Fibroblast of lung (primary cell): ENCODE data around the gene ZNF366. TPM values are rescaled to one million over a fixed set of nuclear protein-coding genes. Genes with fewer than 3 reads are reported as not detected.

Experiments used
- DNase-seq, 2 donors: peaks; one replicate each; pipeline versions ENCODE4 v3.0.0 to v3.0.0-alpha.2; 2010; ENCODE audit warnings: low read depth in 2 of 2
- H2AFZ ChIP-seq: 2 replicates; pipeline ENCODE4 v1.5.1; 2012; ENCODE audit warnings: low read length, control low read depth, inconsistent platforms
- H3K27ac ChIP-seq: 2 replicates; pipeline ENCODE4 v1.5.1; 2011; ENCODE audit warnings: low read length, control low read depth; ENCODE audit not compliant: insufficient read depth
- H3K27me3 ChIP-seq: 2 replicates; pipeline ENCODE4 v1.5.1; 2011; ENCODE audit warnings: mild to moderate bottlenecking, low read length; ENCODE audit not compliant: control insufficient read depth, insufficient read depth
- H3K36me3 ChIP-seq: 2 replicates; pipeline ENCODE4 v1.5.1; 2011; ENCODE audit warnings: low read length; ENCODE audit not compliant: control insufficient read depth, insufficient read depth
- H3K4me1 ChIP-seq: 2 replicates; pipeline ENCODE4 v1.5.1; 2011; ENCODE audit warnings: low read length; ENCODE audit not compliant: control insufficient read depth, insufficient read depth; ENCODE audit errors: extremely low read depth
- H3K4me2 ChIP-seq: 2 replicates; pipeline ENCODE4 v1.5.1; 2011; ENCODE audit warnings: low read length, control low read depth; ENCODE audit not compliant: insufficient read depth; ENCODE audit errors: extremely low read depth
- H3K4me3 ChIP-seq, 4 experiments: fragments of 200-600 bp in 1 of 4; sonication (generic) in 1 of 4; replicated peaks in 1 of 4; 2 replicates each; pipeline ENCODE4 v1.5.1; 2011 to 2016; ENCODE audit warnings: low read length in 4 of 4, low read depth in 3 of 4, mild to moderate bottlenecking in 3 of 4, control low read depth in 2 of 4, inconsistent platforms in 1 of 4, mixed read lengths in 1 of 4; ENCODE audit not compliant: insufficient read depth in 1 of 4; ENCODE audit errors: control extremely low read depth in 1 of 4
- H3K79me2 ChIP-seq: 2 replicates; pipeline ENCODE4 v1.5.1; 2012; ENCODE audit warnings: mild to moderate bottlenecking, low read length, inconsistent platforms; ENCODE audit not compliant: control insufficient read depth, insufficient read depth
- H3K9ac ChIP-seq: 2 replicates; pipeline ENCODE4 v1.5.1; 2011; ENCODE audit warnings: mild to moderate bottlenecking, low read length, control low read depth; ENCODE audit not compliant: insufficient read depth
- H3K9me3 ChIP-seq: 2 replicates; pipeline ENCODE4 v1.5.1; 2012; ENCODE audit warnings: low read depth, low read length; ENCODE audit not compliant: control insufficient read depth, insufficient read depth
- H4K20me1 ChIP-seq: 2 replicates; pipeline ENCODE4 v1.5.1; 2011; ENCODE audit warnings: low read length; ENCODE audit not compliant: control insufficient read depth, insufficient read depth; ENCODE audit errors: extremely low read depth
- EZH2 ChIP-seq: IDR thresholded peaks from 2 replicates; pipeline ENCODE4 v1.5.1; 2012; ENCODE audit warnings: low read length, control low read depth, mild to moderate bottlenecking; ENCODE audit errors: missing control alignments
- polyA plus RNA-seq, 2 donors: library from polyadenylated mRNA; depleted of rRNA in 1 of 2; stranded (reverse) in 1 of 2; unstranded in 1 of 2; fragments of >200 nt; gene quantifications; 2 replicates each; pipeline ENCODE4 v1.2.1, GENCODE V29; 2011 to 2012; ENCODE audit warnings: missing spikeins in 1 of 2
- total RNA-seq: library from RNA; depleted of rRNA; stranded (reverse); fragments of >200 nt; gene quantifications from 2 replicates; pipeline ENCODE4 v1.2.1, GENCODE V29; 2014
- TF ChIP-seq, protein P1 (sequence below), 2 donors: IDR thresholded peaks in 1 of 2; conservative IDR thresholded peaks in 1 of 2; 1 replicate in 1 of 2; 2 replicates in 1 of 2; pipeline ENCODE4 v1.5.1; 2011 to 2012; ENCODE audit warnings: low read length in 2 of 2, control low read depth in 1 of 2, inconsistent platforms in 1 of 2, low read depth in 1 of 2, mild to moderate bottlenecking in 1 of 2

Gene ZNF366
- total and polyA plus RNA-seq, 2 donors (not counting 1 experiment from before 2014, with no cell fraction given), result not detected

DNA sequence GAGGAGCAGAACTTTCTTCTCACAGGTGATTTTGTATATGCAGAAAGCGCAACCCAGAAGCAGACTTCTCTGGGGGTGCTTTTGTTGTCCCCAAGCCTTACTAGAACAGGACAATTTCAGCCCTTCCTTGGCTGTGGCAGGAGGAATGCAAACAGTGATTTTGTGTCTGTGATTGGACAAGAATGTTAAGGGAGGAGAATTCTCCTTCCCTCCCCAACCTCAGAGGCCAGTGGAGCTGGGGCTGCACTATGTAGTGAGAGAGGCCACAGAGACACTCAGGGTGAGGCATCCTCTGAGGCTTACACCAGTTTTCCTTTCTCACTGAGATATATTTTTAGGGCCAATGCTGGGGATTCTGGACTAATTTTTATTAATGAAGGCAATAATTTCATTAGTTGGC, 58.8 kb downstream of the ZNF366 start:
- Histone ChIP-seq H3K4me2 (no peak overlapping the region), H3K79me2 (no peaks in the 10 kb centered on the region)
- DNase-seq, result no peak

DNA sequence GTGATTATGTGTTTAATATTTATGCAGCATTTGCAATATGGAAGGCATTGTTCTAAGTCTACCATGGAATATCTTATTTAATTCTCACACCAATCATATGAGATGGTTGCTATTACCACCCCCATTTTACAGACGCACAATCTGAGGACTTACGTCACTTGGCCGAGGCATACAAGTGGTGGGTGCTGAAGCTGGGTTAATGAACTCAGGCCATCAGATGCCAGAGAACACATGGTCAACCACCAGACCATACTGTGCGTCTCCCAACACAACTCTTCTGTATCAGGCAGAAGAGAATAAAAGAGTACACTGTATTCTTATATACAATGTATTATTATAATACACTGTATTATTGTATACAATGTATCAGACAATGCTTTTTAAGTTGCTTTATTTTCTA, 59.5 kb downstream of the ZNF366 start:
- no peaks in the 10 kb centered on the region for H3K36me3 ChIP-seq
- no peaks in the 10 kb centered on the region for H4K20me1 ChIP-seq
- no peak overlapping the region for H3K4me3 ChIP-seq
- H3K27ac ChIP-seq, result no peak overlapping the region
- H3K4me2 ChIP-seq, result no peak overlapping the region
- H3K9ac ChIP-seq, result no peak overlapping the region
- H3K4me1 ChIP-seq, result peaks cover 11% of the 10 kb centered on the region
- no peak for DNase-seq
- no peaks in the 10 kb centered on the region for H3K79me2 ChIP-seq
- no peaks in the 10 kb centered on the region for H3K9me3 ChIP-seq
- no peak overlapping the region for H2AFZ ChIP-seq
- no peaks in the 10 kb centered on the region for H3K27me3 ChIP-seq
- TF ChIP-seq, protein P1, sequence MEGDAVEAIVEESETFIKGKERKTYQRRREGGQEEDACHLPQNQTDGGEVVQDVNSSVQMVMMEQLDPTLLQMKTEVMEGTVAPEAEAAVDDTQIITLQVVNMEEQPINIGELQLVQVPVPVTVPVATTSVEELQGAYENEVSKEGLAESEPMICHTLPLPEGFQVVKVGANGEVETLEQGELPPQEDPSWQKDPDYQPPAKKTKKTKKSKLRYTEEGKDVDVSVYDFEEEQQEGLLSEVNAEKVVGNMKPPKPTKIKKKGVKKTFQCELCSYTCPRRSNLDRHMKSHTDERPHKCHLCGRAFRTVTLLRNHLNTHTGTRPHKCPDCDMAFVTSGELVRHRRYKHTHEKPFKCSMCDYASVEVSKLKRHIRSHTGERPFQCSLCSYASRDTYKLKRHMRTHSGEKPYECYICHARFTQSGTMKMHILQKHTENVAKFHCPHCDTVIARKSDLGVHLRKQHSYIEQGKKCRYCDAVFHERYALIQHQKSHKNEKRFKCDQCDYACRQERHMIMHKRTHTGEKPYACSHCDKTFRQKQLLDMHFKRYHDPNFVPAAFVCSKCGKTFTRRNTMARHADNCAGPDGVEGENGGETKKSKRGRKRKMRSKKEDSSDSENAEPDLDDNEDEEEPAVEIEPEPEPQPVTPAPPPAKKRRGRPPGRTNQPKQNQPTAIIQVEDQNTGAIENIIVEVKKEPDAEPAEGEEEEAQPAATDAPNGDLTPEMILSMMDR (conservative IDR thresholded peaks at IDR 0.05 in 1 of 2, IDR thresholded peaks at IDR 0.05 in 1 of 2; ENCODE audit: low read depth in 1 of 2, low read length in 2 of 2), result no peak
- TF ChIP-seq EZH2, result no peak

More for the DNA sequence above, 58.8 kb downstream of the ZNF366 start:
- Histone ChIP-seq H3K4me1 (peaks cover 16% of the 10 kb centered on the region), H3K4me3 (no peak overlapping the region), H3K9me3 (no peaks in the 10 kb centered on the region), H3K27ac (no peak overlapping the region), H3K27me3 (no peaks in the 10 kb centered on the region), H2AFZ (no peak overlapping the region), H4K20me1 (no peaks in the 10 kb centered on the region), H3K36me3 (no peaks in the 10 kb centered on the region), H3K9ac (no peak overlapping the region)
- TF ChIP-seq, protein P1 (conservative IDR thresholded peaks at IDR 0.05 in 1 of 2, IDR thresholded peaks at IDR 0.05 in 1 of 2; ENCODE audit: low read depth in 1 of 2, low read length in 2 of 2), result no peak
- TF ChIP-seq EZH2, result no peak

DNA sequence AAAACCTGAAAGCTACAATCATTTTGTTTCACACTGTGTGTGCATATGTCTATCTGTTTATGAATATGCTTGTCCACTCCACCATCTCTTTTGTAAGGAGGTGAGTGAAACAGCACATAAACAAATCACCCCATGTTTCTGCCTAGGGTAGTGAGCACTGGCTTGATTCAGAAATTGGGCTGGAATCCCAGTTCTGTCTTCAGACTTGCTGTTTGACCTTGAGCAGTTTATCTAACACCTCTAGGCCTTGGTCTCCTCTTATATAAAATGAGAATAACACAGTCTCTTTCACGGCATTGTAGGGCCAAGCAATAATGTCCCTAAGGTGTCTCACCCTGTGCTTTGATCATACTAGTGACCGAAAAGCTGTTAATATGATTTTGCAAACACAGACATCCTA, 61.2 kb downstream of the ZNF366 start:
- no peaks in the 10 kb centered on the region for H3K36me3 ChIP-seq
- no peak overlapping the region for H2AFZ ChIP-seq
- no peak overlapping the region for H3K9ac ChIP-seq
- no peaks in the 10 kb centered on the region for H3K79me2 ChIP-seq
- DNase-seq, result no peak
- H3K27me3 ChIP-seq, result no peaks in the 10 kb centered on the region
- H3K4me1 ChIP-seq, result peaks cover 11% of the 10 kb centered on the region
- no peaks in the 10 kb centered on the region for H3K9me3 ChIP-seq
- no peak overlapping the region for H3K4me2 ChIP-seq
- TF ChIP-seq, protein P1 (conservative IDR thresholded peaks at IDR 0.05 in 1 of 2, IDR thresholded peaks at IDR 0.05 in 1 of 2; ENCODE audit: low read depth in 1 of 2, low read length in 2 of 2), result no peak
- TF ChIP-seq EZH2, result no peak
- H4K20me1 ChIP-seq, result no peaks in the 10 kb centered on the region
- no peak overlapping the region for H3K27ac ChIP-seq
- H3K4me3 ChIP-seq, result no peak overlapping the region
